ENCODE results near the gene KIF3A. TPM values are rescaled to one million over a fixed set of nuclear protein-coding genes. Genes with fewer than 3 reads are reported as not detected.

KIF3A gene
- total RNA-seq, 1 experiment from 2014 or later = 13.2 TPM

- Histone ChIP-seq H3K14ac (ENCODE audit: insufficient read depth, low read length) (no peak overlapping the region), H3K4ac (ENCODE audit: low read depth, low read length) (no peak overlapping the region)
Measured at GRCh38 chr5:132708645-132709044, 28.7 kb downstream of the KIF3A start.

More at GRCh38 chr5:132708645-132709044, 28.7 kb downstream of the KIF3A start:
- H3K27ac ChIP-seq (ENCODE audit: insufficient read length, low read depth, low read length) = no peak overlapping the region
- H3K4me2 ChIP-seq (ENCODE audit: insufficient read depth, insufficient read length, low read length) = no peak overlapping the region
- no peak overlapping the region for H2BK120ac ChIP-seq (ENCODE audit: low read depth, low read length, poor library complexity, severe bottlenecking)
- H3K79me1 ChIP-seq (ENCODE audit: insufficient read depth, low read depth, low read length, poor library complexity, severe bottlenecking) = no peaks in the 10 kb centered on the region
- Mint-ChIP-seq H3K36me3 (ENCODE audit: insufficient read depth in 1 of 3, low read depth in 3 of 3) (peaks cover 0 to 3% (median 0%) of the 10 kb centered on the region in 3 experiments; a peak in 1 of 7 replicates), H3K4me3 (no peak overlapping the region), H3K27ac (peak overlapping the region in 1 of 3 experiments; percentile 55; a peak in 1 of 7 replicates), H3K27me3 (ENCODE audit: low read depth) (no peaks in the 10 kb centered on the region), H3K4me1 (no peaks in the 10 kb centered on the region), H3K9me3 (no peaks in the 10 kb centered on the region)
- no peaks in the 10 kb centered on the region for H3K23me2 ChIP-seq (ENCODE audit: insufficient read length, low read depth, low read length, poor library complexity, severe bottlenecking)
- TF ChIP-seq CTCF (conservative IDR thresholded peaks at IDR 0.05) = no peak
- no peak overlapping the region for H2BK15ac ChIP-seq (ENCODE audit: low read depth, low read length)
- H2BK20ac ChIP-seq (ENCODE audit: low read depth, low read length, poor library complexity, severe bottlenecking) = no peak overlapping the region
- H4K20me1 ChIP-seq (ENCODE audit: control insufficient read depth, insufficient read depth, insufficient read length) = no peaks in the 10 kb centered on the region
- H2AFZ ChIP-seq (ENCODE audit: low read length) = no peak overlapping the region
- DNase-seq = no peak
- H3K23ac ChIP-seq (ENCODE audit: insufficient read length, low read depth, low read length) = no peak overlapping the region
- no peak overlapping the region for H4K8ac ChIP-seq (replicated peaks; ENCODE audit: insufficient read length, low read depth, low read length)
- H3T11ph ChIP-seq (ENCODE audit: low read length) = no peak overlapping the region
- no peaks in the 10 kb centered on the region for H3K79me2 ChIP-seq (ENCODE audit: insufficient read depth, low read length)
- no peak overlapping the region for H2AK5ac ChIP-seq (ENCODE audit: insufficient read length, low read length)
- H3K4me1 ChIP-seq (ENCODE audit: insufficient read depth, low read length) = no peaks in the 10 kb centered on the region
- H3K56ac ChIP-seq (ENCODE audit: insufficient read length, low read depth, low read length) = no peak overlapping the region
- H4K91ac ChIP-seq (ENCODE audit: insufficient read length, low read depth, low read length) = no peak overlapping the region
- H2BK5ac ChIP-seq (ENCODE audit: insufficient read length, low read length) = no peak overlapping the region
- H3K9me3 ChIP-seq (ENCODE audit: control insufficient read depth, low read depth, low read length) = no peaks in the 10 kb centered on the region
- no peak overlapping the region for H4K5ac ChIP-seq (ENCODE audit: insufficient read length, low read depth, low read length)
- H2BK12ac ChIP-seq (ENCODE audit: insufficient read length, low read depth, low read length) = no peak overlapping the region
- no peak overlapping the region for H3K18ac ChIP-seq (ENCODE audit: insufficient read length, low read depth, low read length)
- no peaks in the 10 kb centered on the region for H3K27me3 ChIP-seq (ENCODE audit: insufficient read depth, low read length)
- H3K9ac ChIP-seq (ENCODE audit: extremely low read depth, insufficient read length, low read length) = no peak overlapping the region
